Peyer's patch (tissue), 4 donors: ENCODE results near the gene CAV1. TPM values are rescaled to one million over a fixed set of nuclear protein-coding genes. Genes with fewer than 3 reads are reported as not detected.

Experiments
- DNase-seq, 3 donors: peaks; one replicate each; pipeline ENCODE4 v3.0.0-alpha.2; 2017 to 2019
- H3K27ac ChIP-seq, 4 donors: fragments of 200-600 bp; sonication (generic); one replicate each; pipeline ENCODE4 v1.5.1; 2016 to 2019
- H3K27me3 ChIP-seq, 2 donors: fragments of 200-600 bp; sonication (generic); one replicate each; pipeline ENCODE4 v1.5.1; 2019
- H3K36me3 ChIP-seq, 3 donors: fragments of 200-600 bp; sonication (generic); one replicate each; pipeline ENCODE4 v1.5.1; 2016 to 2019
- H3K4me1 ChIP-seq, 4 donors: fragments of 200-600 bp; sonication (generic); one replicate each; pipeline ENCODE4 v1.5.1; 2016 to 2019
- H3K4me3 ChIP-seq, 4 donors: fragments of 200-600 bp; sonication (generic); 1 replicate in 3 of 4; 2 replicates in 1 of 4; pipeline ENCODE4 v1.5.1; 2016 to 2019; ENCODE audit warnings: mild to moderate bottlenecking in 1 of 4
- H3K9me3 ChIP-seq, 4 donors: fragments of 200-600 bp; sonication (generic); one replicate each; pipeline ENCODE4 v1.5.1; 2016 to 2019; ENCODE audit warnings: mild to moderate bottlenecking in 1 of 4
- CTCF ChIP-seq, 6 experiments: fragments of 450-650 bp in 4 of 6; fragments of 200-600 bp in 2 of 6; sonication (generic) in 1 of 6; IDR thresholded peaks; one replicate each; pipeline ENCODE4 v1.5.1; 2017 to 2019; ENCODE audit warnings: antibody characterized with exemption in 6 of 6, mild to moderate bottlenecking in 3 of 6, moderate library complexity in 1 of 6
- POLR2A ChIP-seq, 2 donors: fragments of 450-650 bp; IDR thresholded peaks; one replicate each; pipeline ENCODE4 v1.5.1; 2017; ENCODE audit warnings: antibody characterized with exemption in 2 of 2, mild to moderate bottlenecking in 2 of 2, moderate library complexity in 2 of 2
- total RNA-seq, 4 donors: library from RNA; depleted of rRNA; stranded (reverse); fragments of >200 nt; gene quantifications; one replicate each; pipeline ENCODE4 v1.1.0, GENCODE V29; 2016

The CAV1 gene
- total RNA-seq, 4 donors from 2014 or later, result 17.7 to 42.6 (median 27.6) TPM

- Histone ChIP-seq H3K36me3 (no peaks in the 10 kb centered on the region), H3K27me3 (no peaks in the 10 kb centered on the region), H3K27ac (peak overlapping the region in 3 of 4 donors; percentile 55 to 86 (median 83)), H3K4me3 (peak overlapping the region; percentile 43 to 79 (median 66)), H3K9me3 (no peaks in the 10 kb centered on the region), H3K4me1 (peaks cover 2 to 22% (median 5%) of the 10 kb centered on the region in 4 donors)
- no peak for TF ChIP-seq CTCF (IDR thresholded peaks at IDR 0.05)
- TF ChIP-seq POLR2A (IDR thresholded peaks at IDR 0.05), result no peak
- no peak for DNase-seq
Measured at GRCh38 chr7:116524221-116524608, 621 bp upstream of the CAV1 start.

DNA sequence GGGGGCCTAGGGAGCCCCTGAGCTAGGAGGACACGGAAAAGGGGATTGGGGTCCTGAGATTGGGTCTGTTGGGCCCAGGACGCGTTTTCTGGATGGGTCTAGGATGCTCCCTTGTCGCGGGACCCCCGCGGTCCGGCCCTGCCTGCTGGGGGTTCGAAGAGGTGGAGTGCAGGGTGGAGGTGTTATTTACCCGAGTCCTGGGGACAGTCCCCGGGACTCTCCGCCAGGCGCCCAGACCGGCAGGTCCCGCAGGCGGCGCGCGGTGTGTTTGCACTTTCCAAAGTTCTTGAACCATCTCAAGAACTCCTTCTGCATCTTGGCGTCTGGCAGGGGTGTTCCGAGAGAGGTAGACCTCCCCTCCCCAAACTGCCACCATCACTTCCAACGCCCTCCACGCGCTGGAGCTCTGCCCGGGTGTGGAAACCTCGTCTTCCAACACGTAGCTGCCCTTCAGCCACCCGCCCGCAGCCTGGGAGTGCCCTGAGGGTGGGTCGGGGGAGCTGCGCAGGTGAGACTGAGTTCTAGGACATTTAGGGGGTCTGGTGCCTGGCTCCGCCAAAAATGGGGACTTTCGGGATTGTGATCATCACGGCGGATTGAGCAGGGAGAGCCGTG lies 569 bp downstream of the CAV1 start:
- TF ChIP-seq POLR2A (IDR thresholded peaks at IDR 0.05) (no peak), CTCF (IDR thresholded peaks at IDR 0.05) (peak in 1 of 6 experiments; percentile 11)
- peak overlapping the region; percentile 43 to 79 (median 66) for H3K4me3 ChIP-seq
- no peaks in the 10 kb centered on the region for H3K36me3 ChIP-seq
- peak overlapping the region; percentile 55 to 86 (median 78) for H3K27ac ChIP-seq
- H3K9me3 ChIP-seq, result no peaks in the 10 kb centered on the region
- peaks cover 2 to 22% (median 5%) of the 10 kb centered on the region in 4 donors for H3K4me1 ChIP-seq
- peak; percentile 30 to 68 (median 64) for DNase-seq
- H3K27me3 ChIP-seq, result no peaks in the 10 kb centered on the region

GRCh38 chr7:116525913-116526861 lies 1.4 kb downstream of the CAV1 start:
- peak overlapping the region; percentile 43 to 79 (median 66) for H3K4me3 ChIP-seq
- H3K36me3 ChIP-seq, result no peaks in the 10 kb centered on the region
- no peaks in the 10 kb centered on the region for H3K9me3 ChIP-seq
- peaks cover 2 to 22% (median 5%) of the 10 kb centered on the region in 4 donors for H3K4me1 ChIP-seq
- TF ChIP-seq CTCF (IDR thresholded peaks at IDR 0.05) (peak; percentile 72 to 83 (median 82)), POLR2A (IDR thresholded peaks at IDR 0.05) (no peak)
- peak overlapping the region; percentile 55 to 86 (median 78) for H3K27ac ChIP-seq
- H3K27me3 ChIP-seq, result no peaks in the 10 kb centered on the region
- peak; percentile 61 to 85 (median 82) for DNase-seq

DNA sequence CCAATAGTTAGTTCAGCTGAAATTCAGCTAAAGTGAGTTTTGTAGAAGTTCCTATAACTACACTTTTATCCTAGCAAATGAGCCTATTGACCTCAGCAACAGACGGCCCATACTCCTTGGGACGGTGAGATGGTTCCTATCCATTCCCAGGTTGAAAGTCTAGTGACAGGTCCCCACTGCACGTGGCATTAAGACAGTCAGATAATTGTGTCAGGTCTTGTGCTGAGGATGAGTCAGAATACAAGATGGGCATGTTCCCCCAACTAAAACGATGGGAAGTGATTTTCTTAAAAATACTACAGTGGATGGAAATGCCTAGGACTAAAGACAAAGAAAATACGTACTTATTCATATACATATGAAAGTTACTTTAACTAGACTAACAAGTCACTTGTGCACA lies 2.1 kb downstream of the CAV1 start:
- Histone ChIP-seq H3K27me3 (no peaks in the 10 kb centered on the region), H3K4me3 (peak overlapping the region; percentile 43 to 79 (median 66)), H3K4me1 (peaks cover 2 to 22% (median 5%) of the 10 kb centered on the region in 4 donors), H3K9me3 (no peaks in the 10 kb centered on the region), H3K27ac (peak overlapping the region in 2 of 4 donors; percentile 83 to 86), H3K36me3 (no peaks in the 10 kb centered on the region)
- DNase-seq, result no peak
- no peak for TF ChIP-seq CTCF (IDR thresholded peaks at IDR 0.05)
- TF ChIP-seq POLR2A (IDR thresholded peaks at IDR 0.05), result no peak

- Histone ChIP-seq H3K4me1 (peaks cover 2 to 22% (median 5%) of the 10 kb centered on the region in 4 donors), H3K4me3 (peak overlapping the region in 1 of 4 donors; percentile 67), H3K36me3 (no peaks in the 10 kb centered on the region), H3K9me3 (no peaks in the 10 kb centered on the region), H3K27me3 (no peaks in the 10 kb centered on the region), H3K27ac (peak overlapping the region in 1 of 4 donors; percentile 83)
- TF ChIP-seq CTCF (IDR thresholded peaks at IDR 0.05) (no peak), POLR2A (IDR thresholded peaks at IDR 0.05) (no peak)
- no peak for DNase-seq
Measured at GRCh38 chr7:116527521-116527920, 2.7 kb downstream of the CAV1 start.
